Stimulated activated CD4-positive, alpha-beta T cell treated with anti-CD3 and anti-CD28 coated beads, Interleukin-12 subunit alpha, Interleukin-12 subunit beta, amount 100 ng/mL, for 24 hours (primary cell): ENCODE measurements around the gene GGA1.

Experiments
- DNase-seq, 2 experiments: peaks; one replicate each; pipeline ENCODE4 v3.0.0-alpha.2; 2020; ENCODE audit warnings: low read depth in 2 of 2

Gene GGA1

GRCh38 chr22:37630839-37631435 lies 22.3 kb downstream of the GGA1 start:
- no peak for DNase-seq

- DNase-seq = no peak
These were observed 23.0 kb downstream of the GGA1 start for GRCh38 chr22:37631448-37632173.

- no peak for DNase-seq
These were observed 23.8 kb downstream of the GGA1 start for GRCh38 chr22:37632174-37633088.

GRCh38 chr22:37633089-37633624 lies 24.5 kb downstream of the GGA1 start:
- no peak for DNase-seq

- DNase-seq = no peak
These were observed 25.2 kb downstream of the GGA1 start for GRCh38 chr22:37633625-37634416.

GRCh38 chr22:37634417-37634924 lies 25.8 kb downstream of the GGA1 start:
- DNase-seq = no peak

- DNase-seq = no peak
These were observed 26.5 kb downstream of the GGA1 start for GRCh38 chr22:37635157-37635556.

- no peak for DNase-seq
These were observed 27.7 kb downstream of the GGA1 start for GRCh38 chr22:37636186-37636948.

- no peak for DNase-seq
These were observed 28.3 kb downstream of the GGA1 start for GRCh38 chr22:37636949-37637273.

- no peak for DNase-seq
These were observed 29.9 kb downstream of the GGA1 start for GRCh38 chr22:37638391-37639069.

- peak in 1 of 2 experiments; percentile 51 for DNase-seq
These were observed 30.6 kb downstream of the GGA1 start, which contains the start of gene SH3BP1 for GRCh38 chr22:37639070-37639760. TSS of gene SH3BP1 (plus strand) at chr22:37639669. CDS start at chr22:37639788, 119 bp downstream.

GRCh38 chr22:37639771-37640590 lies 31.3 kb downstream of the GGA1 start:
- DNase-seq = no peak

GRCh38 chr22:37640591-37641560 lies 32.2 kb downstream of the GGA1 start:
- no peak for DNase-seq

GRCh38 chr22:37641561-37641949 lies 32.9 kb downstream of the GGA1 start:
- no peak for DNase-seq

GRCh38 chr22:37643225-37643847 lies 34.7 kb downstream of the GGA1 start:
- peak; percentile 75 to 93 for DNase-seq

GRCh38 chr22:37647317-37647716 lies 38.7 kb downstream of the GGA1 start:
- no peak for DNase-seq

- DNase-seq = no peak
These were observed 39.3 kb downstream of the GGA1 start for GRCh38 chr22:37647928-37648327.
